M059J (cell line): Measurements from ENCODE around the gene ATP9B. TPM values are rescaled to one million over a fixed set of nuclear protein-coding genes. Genes with fewer than 3 reads are reported as not detected.
A peak's percentile ranks its signal among the peaks of the same experiment; 100 is the strongest.
"Not testable (repeated sequence)": the region's sequence is repeated elsewhere in the genome, so short reads cannot be mapped to it uniquely, and the experiment has no call there.

Experiments used
- DNase-seq: peaks from one replicate; pipeline ENCODE4 v3.0.0-alpha.2; 2012; ENCODE audit warnings: low read depth
- total RNA-seq: library from RNA; depleted of rRNA; stranded (reverse); fragments of >200 nt; shearing (Covaris generic); gene quantifications from 2 replicates; pipeline ENCODE4 v1.2.3, GENCODE V29; 2014

The ATP9B gene
- total RNA-seq, 1 experiment from 2014 or later, result 10.8 TPM

- DNase-seq, result not testable (repeated sequence)
These were observed 216.0 kb downstream of the ATP9B start for GRCh38 chr18:79285191-79285590.

DNA sequence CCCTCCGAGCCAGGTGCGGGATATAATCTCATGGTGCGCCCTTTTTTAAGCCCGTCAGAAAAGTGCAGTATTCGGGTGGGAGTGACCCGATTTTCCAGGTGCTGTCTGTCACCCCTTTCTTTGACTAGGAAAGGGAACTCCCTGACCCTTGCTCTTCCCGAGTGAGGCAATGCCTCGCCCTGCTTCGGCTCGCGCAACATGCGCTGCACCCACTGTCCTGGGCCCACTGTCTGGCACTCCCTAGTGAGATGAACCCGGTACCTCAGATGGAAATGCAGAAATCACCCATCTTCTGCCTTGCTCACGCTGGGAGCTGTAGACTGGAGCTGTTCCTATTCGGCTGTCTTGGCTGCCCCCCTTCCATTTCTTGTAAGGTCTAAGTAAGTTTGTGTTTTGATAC is 221.2 kb downstream of the ATP9B start:
- DNase-seq, result not testable (repeated sequence)

GRCh38 chr18:79290876-79291275 is 221.7 kb downstream of the ATP9B start:
- no peak for DNase-seq

GRCh38 chr18:79294235-79294634 is 225.0 kb downstream of the ATP9B start:
- no peak for DNase-seq

- no peak for DNase-seq
These were observed 230.1 kb downstream of the ATP9B start for GRCh38 chr18:79299272-79299671.

- no peak for DNase-seq
These were observed 230.5 kb downstream of the ATP9B start for GRCh38 chr18:79299711-79300110.

DNA sequence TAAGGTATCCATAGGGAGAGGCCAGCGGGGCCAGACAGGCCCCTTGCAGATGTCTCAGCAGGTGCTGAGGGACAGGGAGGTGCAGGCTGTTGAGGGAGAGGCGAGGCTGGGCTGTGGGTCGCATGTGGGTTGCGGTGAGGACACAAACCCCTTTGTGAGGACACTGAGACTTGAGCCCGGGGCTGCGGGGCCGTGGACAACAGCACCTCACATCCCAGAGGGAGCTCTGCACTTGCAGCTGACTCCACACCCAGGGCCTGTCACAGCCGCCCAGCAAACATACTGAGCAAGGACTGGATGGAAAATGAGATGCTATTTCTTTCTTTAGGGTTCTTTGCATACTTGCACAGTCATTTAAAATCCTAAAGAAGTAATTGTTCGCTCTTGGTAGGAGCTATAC is 231.2 kb downstream of the ATP9B start:
- DNase-seq, result no peak

DNA sequence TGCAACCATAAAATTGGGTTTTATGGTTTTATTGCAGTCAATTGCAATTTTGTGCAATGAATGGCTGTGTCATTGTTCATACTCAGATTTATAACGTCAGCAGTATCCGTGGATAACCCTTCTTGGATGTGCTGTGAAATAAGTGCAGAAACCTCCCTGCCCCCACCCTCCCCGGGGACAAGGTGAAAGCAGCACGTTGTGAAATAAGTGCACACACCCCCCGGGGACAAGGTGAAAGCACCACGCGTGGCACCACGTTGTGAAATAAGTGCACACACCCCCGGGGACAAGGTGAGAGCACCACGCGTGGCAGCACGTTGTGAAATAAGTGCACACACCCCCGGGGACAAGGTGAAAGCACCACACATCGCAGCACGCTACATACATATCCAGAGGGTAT is 232.9 kb downstream of the ATP9B start:
- DNase-seq, result no peak

GRCh38 chr18:79305911-79306310 is 236.7 kb downstream of the ATP9B start:
- DNase-seq, result no peak

DNA sequence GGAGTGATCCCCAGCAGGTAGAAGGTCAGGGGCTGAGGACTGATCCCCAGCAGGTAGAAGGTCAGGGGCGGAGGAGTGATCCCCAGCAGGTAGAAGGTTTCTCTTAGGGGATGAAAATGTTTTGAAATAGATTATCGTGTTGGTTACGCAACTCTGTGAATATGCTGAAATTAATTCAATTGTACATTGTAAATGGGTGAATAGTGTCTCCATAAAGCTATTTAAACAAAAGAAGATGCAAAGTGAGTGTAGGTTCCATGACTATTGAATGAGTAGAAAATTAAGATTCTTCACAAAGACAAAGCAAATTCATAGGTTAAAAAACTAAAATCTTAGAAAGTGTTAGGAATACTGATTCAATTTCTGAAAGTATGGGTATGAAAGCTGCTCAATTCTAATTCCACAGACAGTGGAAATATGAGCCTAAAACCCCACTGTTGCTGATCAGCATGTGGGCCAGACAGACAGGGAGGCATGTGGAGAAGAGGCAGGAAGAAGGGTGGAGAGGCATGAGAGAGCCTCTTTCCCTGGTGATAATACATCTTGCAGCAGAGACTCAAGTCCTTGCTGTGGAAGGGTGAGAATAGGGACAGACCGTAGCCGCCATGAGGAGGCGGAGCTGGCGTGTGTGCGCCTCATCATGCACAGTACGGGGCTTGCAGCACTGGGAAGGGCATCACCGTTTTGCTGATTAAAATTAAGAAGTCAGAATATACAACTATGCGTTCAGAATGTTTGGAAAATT is 240.6 kb downstream of the ATP9B start:
- no peak for DNase-seq

DNA sequence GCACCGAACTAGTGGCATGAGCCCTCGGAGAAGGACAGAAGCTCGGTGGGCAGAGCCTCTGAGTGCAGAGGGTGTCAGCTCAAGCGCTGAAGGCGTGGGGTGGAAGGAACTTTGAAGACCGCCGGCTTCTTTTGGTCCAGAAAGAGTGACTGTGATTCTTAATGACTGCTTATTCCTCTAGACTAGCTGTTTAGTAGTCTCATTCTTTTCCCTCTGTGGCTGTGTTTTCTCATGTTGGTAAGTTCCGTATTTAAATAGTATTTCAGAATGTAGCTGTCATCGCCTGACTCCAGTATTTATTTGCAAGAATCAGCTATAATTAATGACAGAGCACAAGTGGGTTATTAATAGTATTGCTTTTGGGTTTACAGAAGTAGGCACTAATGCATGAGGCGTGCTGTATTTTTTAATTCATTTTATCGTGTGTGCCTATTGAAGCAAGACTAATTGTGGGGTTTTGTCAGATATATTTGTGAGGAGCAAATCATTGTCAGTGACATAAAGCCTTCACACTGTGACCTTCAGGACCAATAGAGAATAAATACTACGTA is 245.7 kb downstream of the ATP9B start:
- no peak for DNase-seq

DNA sequence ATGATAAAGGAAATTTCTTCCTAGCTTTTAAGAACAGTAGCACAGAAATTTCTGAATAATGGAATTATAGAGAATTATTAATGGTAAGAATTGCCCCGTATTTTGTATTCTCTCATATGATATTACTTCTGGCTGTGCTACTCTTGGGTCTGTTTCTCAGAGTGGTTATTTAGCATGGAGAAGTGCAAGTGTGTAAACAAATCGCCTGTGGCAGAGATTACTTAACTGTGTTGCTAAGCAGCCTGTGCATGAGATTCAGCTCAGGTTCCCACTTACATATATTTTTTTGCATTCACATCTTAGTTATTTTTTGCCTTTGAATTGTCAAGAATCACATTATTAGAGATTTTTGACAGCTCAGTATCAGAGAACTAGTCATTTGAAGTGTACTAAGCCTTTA is 246.4 kb downstream of the ATP9B start:
- DNase-seq, result no peak

GRCh38 chr18:79317703-79318102 is 248.5 kb downstream of the ATP9B start:
- DNase-seq, result no peak

DNA sequence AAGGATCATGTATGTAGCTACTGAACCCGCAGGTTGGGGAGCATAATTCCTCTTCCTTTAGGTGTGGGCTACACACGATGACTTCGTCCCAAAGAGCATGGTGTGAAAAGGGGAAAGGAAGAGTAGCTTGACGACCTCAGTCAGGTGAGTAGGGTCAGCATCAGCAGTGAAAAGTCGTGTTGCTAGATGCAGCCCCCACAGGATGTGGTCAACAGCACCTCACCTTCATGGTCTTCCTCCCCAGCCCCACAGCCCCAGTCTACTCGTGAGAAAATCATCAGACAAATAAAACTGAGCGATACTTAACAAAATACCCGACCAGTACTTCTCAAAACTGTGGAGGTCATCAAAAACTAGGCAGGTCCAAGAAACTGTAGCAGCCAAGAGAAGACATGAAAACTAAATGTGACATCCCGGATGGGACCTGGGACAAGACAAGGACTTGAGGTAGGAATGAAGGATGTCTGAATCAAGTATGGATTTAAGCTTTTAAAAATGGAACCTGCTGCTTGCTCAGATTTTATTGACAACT is 249.0 kb downstream of the ATP9B start:
- no peak for DNase-seq

- DNase-seq, result no peak
These were observed 251.1 kb downstream of the ATP9B start for GRCh38 chr18:79320216-79320850.

DNA sequence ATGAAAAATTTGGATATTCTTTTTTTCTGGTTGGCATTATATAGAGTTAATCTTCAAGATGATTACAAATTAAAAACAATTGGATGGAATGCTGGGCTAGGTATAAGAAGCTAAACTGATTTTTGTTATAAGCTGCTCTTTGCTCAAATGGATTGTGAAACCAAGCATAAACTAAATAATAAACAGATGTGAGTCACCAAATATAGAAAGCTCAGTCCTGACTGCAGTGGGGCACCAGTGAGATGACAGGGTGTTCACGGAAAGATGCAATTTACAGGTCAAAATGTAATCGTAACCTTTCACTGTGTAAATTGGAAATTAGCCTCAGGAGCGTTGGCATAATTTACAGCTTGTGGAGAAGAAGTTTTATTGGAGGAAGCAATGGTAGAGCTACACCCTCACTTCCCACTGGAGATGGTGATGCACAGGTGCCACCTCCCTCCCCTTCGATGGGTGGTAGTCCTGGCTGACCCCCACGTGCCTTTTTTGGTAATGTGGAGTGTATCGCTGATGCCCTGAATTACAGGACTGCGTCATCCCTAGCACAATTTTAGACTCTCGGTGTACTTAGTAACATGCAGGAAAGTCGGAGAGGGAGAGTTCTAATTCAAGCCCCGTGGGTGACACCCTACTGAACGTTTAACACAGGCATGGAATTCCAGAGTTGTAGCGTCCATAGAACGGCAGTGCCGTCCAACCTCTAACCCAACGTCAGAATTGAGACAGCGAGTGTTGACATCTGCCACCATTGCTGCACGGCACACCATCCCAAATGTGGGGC is 252.6 kb downstream of the ATP9B start:
- peak; percentile 5 for DNase-seq

GRCh38 chr18:79322441-79322840 is 253.2 kb downstream of the ATP9B start:
- DNase-seq, result no peak

DNA sequence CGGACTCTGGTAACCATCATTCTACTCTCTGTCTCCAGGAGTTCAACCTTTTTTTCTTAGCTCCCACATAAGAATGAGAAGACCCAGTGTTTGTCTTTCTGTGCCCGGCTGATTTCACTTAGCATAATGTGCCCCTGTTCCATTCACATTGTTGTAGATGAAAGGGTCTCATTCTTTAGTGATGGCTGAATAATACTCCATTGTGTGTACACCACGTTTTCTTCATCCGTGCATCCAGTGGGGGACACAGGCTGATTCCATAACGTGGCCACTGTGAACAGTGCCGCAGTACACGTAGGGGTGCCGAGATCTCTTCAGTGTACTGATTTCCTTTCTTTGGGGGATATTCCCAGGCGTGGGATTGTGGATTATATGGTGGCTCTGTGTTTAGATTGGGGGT is 254.3 kb downstream of the ATP9B start:
- DNase-seq, result no peak

GRCh38 chr18:79326413-79327198 is 257.4 kb downstream of the ATP9B start:
- no peak for DNase-seq

DNA sequence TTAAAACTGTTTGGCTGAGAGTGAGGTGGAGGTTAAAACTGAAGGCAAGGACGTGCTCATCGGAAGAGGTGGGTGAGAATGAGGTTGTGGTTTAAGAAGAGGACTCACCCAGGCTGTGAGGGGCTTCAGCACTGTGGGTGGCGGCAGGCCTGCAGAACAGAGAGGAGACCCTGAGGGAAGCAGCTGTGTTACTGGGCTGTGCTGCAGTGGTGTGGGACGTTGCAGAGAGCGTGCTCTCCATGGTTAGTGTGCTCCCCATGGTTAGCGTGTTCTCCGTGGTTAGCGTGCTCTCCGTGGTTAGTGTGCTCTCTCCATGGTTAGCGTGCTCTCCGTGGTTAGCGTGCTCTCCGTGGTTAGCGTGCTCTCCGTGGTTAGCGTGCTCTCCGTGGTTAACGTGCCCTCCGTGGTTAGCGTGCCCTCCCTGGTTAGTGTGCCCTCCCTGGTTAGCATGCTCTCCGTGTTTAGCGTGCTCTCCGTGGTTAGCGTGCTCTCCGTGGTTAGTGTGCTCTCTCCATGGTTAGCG is 258.1 kb downstream of the ATP9B start:
- DNase-seq, result no peak

DNA sequence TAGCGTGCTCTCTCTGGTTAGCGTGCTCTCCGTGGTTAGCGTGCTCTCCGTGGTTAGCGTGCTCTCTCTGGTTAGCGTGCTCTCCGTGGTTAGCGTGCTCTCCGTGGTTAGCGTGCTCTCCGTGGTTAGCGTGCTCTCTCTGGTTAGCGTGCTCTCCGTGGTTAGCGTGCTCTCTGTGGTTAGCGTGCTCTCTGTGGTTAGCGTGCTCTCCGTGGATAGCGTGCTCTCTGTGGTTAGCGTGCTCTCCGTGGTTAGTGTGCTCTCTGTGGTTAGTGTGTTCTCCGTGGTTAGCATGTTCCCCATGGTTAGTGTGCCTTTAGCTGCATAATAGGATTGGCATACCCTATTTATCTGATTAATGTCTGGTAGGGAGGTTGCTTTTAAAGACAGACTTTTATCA is 258.7 kb downstream of the ATP9B start:
- DNase-seq, result not testable (repeated sequence)
